Stomach smooth muscle (tissue), 2 donors: ENCODE results near the gene EBF3.

ENCODE experiments used
- H3K27ac ChIP-seq: one replicate; pipeline ENCODE4 v1.7.0; 2013; ENCODE audit warnings: mild to moderate bottlenecking, low read length, inconsistent platforms
- H3K27me3 ChIP-seq, 2 donors: one replicate each; pipeline ENCODE4 v1.7.0; 2013; ENCODE audit warnings: low read length in 2 of 2; ENCODE audit not compliant: insufficient read depth in 2 of 2, control insufficient read depth in 1 of 2
- H3K36me3 ChIP-seq, 2 donors: one replicate each; pipeline ENCODE4 v1.7.0; 2013; ENCODE audit warnings: low read length in 2 of 2; ENCODE audit not compliant: control insufficient read depth in 2 of 2, insufficient read depth in 2 of 2
- H3K4me1 ChIP-seq: one replicate; pipeline ENCODE4 v1.7.0; 2013; ENCODE audit warnings: low read length; ENCODE audit not compliant: control insufficient read depth, insufficient read depth
- H3K4me3 ChIP-seq, 2 donors: one replicate each; pipeline ENCODE4 v1.7.0; 2013; ENCODE audit warnings: low read length in 2 of 2
- H3K9ac ChIP-seq, 2 donors: one replicate each; pipeline ENCODE4 v1.7.0; 2013; ENCODE audit warnings: low read length in 2 of 2, mild to moderate bottlenecking in 1 of 2
- H3K9me3 ChIP-seq, 2 donors: one replicate each; pipeline ENCODE4 v1.7.0; 2013; ENCODE audit warnings: low read length in 2 of 2; ENCODE audit not compliant: control insufficient read depth in 2 of 2
- donor health status: healthy.
- donor health status: Pancreatic carcinoma.

EBF3 gene

DNA sequence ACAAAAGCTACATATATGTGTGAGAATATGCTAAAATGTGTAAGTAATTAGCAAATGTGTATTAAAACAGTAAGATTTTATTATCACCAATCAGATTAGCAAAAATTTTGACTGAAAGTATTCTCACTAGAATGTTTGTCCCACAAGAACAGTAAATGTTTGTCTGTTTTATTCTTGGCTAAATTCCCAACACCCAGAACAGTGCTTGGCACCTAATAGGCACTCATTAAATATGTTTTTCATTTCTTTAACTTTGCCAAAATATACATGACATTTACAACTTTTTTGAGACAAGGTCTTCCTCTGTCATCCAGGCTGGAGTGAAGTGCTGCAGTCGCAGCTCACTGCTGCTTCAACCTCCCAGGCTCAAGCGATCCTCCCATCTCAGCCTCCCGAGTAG, 143.6 kb downstream of the EBF3 start:
- Histone ChIP-seq H3K4me3 (no peak overlapping the region), H3K9ac (no peak overlapping the region), H3K36me3 (no peaks in the 10 kb centered on the region), H3K27me3 (no peaks in the 10 kb centered on the region), H3K9me3 (no peaks in the 10 kb centered on the region), H3K27ac (no peak overlapping the region), H3K4me1 (no peaks in the 10 kb centered on the region)

GRCh38 chr10:129816656-129817045, 147.4 kb downstream of the EBF3 start:
- H3K27me3 ChIP-seq: peaks cover 0 to 1% of the 10 kb centered on the region in 2 donors
- no peak overlapping the region for H3K9ac ChIP-seq
- H3K27ac ChIP-seq: no peak overlapping the region
- H3K4me3 ChIP-seq: no peak overlapping the region
- H3K9me3 ChIP-seq: no peaks in the 10 kb centered on the region
- H3K36me3 ChIP-seq: no peaks in the 10 kb centered on the region
- no peaks in the 10 kb centered on the region for H3K4me1 ChIP-seq

GRCh38 chr10:129815898-129816655, 148.0 kb downstream of the EBF3 start:
- no peak overlapping the region for H3K9ac ChIP-seq
- H3K9me3 ChIP-seq: no peaks in the 10 kb centered on the region
- H3K4me1 ChIP-seq: no peaks in the 10 kb centered on the region
- no peak overlapping the region for H3K4me3 ChIP-seq
- no peak overlapping the region for H3K27ac ChIP-seq
- no peaks in the 10 kb centered on the region for H3K36me3 ChIP-seq
- H3K27me3 ChIP-seq: peaks cover 0 to 2% of the 10 kb centered on the region in 2 donors

DNA sequence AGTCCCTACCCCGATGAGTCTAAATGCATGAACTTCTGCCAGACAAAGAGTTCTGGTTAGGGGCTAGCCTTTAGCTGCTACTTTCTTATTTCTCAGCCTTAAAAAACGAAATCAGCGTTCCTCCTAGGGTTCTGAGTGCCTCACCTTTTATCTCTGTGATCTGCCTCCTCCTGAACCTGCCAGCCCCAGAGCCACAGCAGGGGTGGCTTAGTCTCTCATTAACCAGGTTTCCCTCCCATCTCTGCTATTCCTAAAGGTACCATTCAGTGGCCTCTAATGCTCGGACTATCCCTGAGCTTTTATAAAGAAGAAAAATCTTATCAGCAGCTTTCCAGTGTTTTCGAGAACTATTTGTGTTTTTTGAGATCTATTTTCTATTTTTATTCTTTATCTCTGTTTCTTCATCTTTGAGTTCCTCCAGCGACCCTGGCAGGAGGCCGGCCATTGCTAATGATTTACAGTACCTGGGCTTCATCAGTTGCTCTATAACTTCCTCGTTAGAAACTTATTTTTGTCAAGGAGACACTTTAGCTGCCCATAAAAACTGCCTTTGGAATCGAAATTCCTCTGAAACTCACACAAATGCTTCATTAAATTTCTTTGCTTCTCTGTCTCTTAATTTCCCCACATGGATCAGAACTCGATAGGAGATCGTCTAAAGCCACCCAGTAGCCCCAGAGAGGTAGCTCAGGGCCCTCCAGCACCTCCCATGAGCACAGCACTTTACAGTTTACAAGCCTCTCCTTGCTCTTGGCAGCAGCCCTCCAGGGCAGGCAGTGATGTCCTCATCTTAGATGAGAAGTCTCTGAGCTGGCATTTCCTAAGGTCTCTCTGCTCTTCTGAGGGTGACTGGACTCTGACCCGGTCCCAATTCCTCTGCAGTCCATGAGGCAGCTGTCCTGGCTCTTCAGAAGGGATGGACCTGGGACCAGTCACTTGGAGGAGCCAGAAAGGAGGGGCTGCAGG, 149.1 kb downstream of the EBF3 start:
- H3K36me3 ChIP-seq: no peaks in the 10 kb centered on the region
- H3K27me3 ChIP-seq: peaks cover 0 to 2% of the 10 kb centered on the region in 2 donors
- no peaks in the 10 kb centered on the region for H3K4me1 ChIP-seq
- no peaks in the 10 kb centered on the region for H3K9me3 ChIP-seq
- H3K4me3 ChIP-seq: no peak overlapping the region
- H3K9ac ChIP-seq: no peak overlapping the region
- no peak overlapping the region for H3K27ac ChIP-seq

DNA sequence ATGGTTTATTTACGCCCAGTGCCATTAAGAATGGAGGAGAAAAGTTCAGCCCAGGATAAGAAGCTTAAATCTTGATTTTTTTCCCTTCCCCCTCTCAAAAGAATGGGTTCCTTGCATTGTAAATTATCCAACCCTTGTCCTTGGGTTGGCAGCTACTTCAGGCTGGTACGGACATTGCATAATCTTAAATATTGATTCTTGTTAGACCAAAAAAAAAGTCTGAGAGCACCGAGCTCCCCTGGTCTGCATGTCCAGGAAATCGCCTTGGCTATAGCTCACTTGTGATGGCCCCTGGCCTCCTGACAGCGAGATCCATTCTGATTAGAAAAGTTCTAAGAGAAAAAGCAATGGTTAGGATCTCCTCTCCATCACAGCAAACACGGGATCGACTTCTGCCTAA, 151.7 kb downstream of the EBF3 start:
- H3K9ac ChIP-seq: no peak overlapping the region
- no peak overlapping the region for H3K27ac ChIP-seq
- H3K27me3 ChIP-seq: peaks cover 0 to 2% of the 10 kb centered on the region in 2 donors
- H3K9me3 ChIP-seq: no peaks in the 10 kb centered on the region
- H3K4me3 ChIP-seq: no peak overlapping the region
- H3K4me1 ChIP-seq: no peaks in the 10 kb centered on the region
- H3K36me3 ChIP-seq: no peaks in the 10 kb centered on the region

GRCh38 chr10:129811208-129811607, 152.9 kb downstream of the EBF3 start:
- Histone ChIP-seq H3K9ac (no peak overlapping the region), H3K4me3 (no peak overlapping the region), H3K4me1 (no peaks in the 10 kb centered on the region), H3K36me3 (no peaks in the 10 kb centered on the region), H3K27ac (no peak overlapping the region), H3K27me3 (peaks cover 0 to 2% of the 10 kb centered on the region in 2 donors), H3K9me3 (peaks cover 2 to 5% of the 10 kb centered on the region in 2 donors)

- H3K9me3 ChIP-seq: peaks cover 2 to 9% of the 10 kb centered on the region in 2 donors
- no peak overlapping the region for H3K4me3 ChIP-seq
- no peaks in the 10 kb centered on the region for H3K4me1 ChIP-seq
- H3K27ac ChIP-seq: no peak overlapping the region
- peaks cover 0 to 2% of the 10 kb centered on the region in 2 donors for H3K27me3 ChIP-seq
- no peaks in the 10 kb centered on the region for H3K36me3 ChIP-seq
- no peak overlapping the region for H3K9ac ChIP-seq
Measured at GRCh38 chr10:129809841-129810240, 154.2 kb downstream of the EBF3 start.

DNA sequence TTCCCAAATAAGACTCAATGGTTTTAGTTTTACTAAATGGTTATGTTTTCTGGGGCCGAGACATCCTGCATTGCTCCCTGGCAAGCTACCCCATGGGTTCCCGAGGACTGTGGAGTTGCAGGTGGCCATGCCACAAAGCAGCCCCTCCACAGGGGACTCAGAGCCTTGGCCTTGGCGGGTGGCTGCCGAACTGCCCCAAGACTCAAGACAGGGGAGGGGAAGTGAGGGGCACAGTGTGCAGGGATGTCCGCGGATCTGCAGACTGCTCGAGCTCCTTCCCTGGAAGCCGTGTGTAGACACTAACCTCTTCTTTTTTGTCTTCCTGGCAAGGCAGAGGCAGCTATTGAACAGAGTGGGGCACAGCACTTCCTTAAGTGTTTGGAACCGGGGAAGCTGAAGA, 154.6 kb downstream of the EBF3 start:
- no peak overlapping the region for H3K27ac ChIP-seq
- no peaks in the 10 kb centered on the region for H3K4me1 ChIP-seq
- peaks cover 0 to 2% of the 10 kb centered on the region in 2 donors for H3K27me3 ChIP-seq
- H3K36me3 ChIP-seq: no peaks in the 10 kb centered on the region
- peaks cover 2 to 9% of the 10 kb centered on the region in 2 donors for H3K9me3 ChIP-seq
- no peak overlapping the region for H3K9ac ChIP-seq
- H3K4me3 ChIP-seq: no peak overlapping the region

- Histone ChIP-seq H3K4me3 (no peak overlapping the region), H3K36me3 (no peaks in the 10 kb centered on the region), H3K4me1 (no peaks in the 10 kb centered on the region), H3K27me3 (peaks cover 0 to 2% of the 10 kb centered on the region in 2 donors), H3K27ac (no peak overlapping the region), H3K9ac (no peak overlapping the region), H3K9me3 (peaks cover 4 to 9% of the 10 kb centered on the region in 2 donors)
Measured at GRCh38 chr10:129808092-129808983, 155.7 kb downstream of the EBF3 start.

DNA sequence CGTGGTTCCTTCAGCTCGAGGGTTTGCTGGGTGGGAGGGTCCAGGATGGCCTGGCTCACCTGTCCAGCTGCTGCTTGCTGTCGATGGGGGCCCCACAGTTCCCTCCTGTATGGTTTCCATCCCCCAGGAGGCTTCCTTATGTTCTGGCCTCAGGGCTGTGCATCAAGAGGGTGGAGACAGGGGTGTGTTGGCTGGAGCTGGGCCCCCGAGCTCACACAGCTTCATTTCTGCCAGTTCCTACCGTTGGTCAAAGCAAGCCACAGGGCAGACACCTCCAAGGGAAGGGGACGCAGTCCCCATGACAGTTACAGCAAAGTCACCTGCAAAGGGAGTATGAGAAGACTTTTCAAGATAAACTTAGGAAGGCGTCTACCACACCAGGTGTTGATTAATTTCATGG, 156.9 kb downstream of the EBF3 start:
- Histone ChIP-seq H3K27ac (no peak overlapping the region), H3K36me3 (no peaks in the 10 kb centered on the region), H3K9ac (no peak overlapping the region), H3K4me1 (no peaks in the 10 kb centered on the region), H3K4me3 (no peak overlapping the region), H3K27me3 (peaks cover 0 to 2% of the 10 kb centered on the region in 2 donors), H3K9me3 (peaks cover 4 to 15% of the 10 kb centered on the region in 2 donors)
